ENCODE data around the gene HOXC12.

DNA sequence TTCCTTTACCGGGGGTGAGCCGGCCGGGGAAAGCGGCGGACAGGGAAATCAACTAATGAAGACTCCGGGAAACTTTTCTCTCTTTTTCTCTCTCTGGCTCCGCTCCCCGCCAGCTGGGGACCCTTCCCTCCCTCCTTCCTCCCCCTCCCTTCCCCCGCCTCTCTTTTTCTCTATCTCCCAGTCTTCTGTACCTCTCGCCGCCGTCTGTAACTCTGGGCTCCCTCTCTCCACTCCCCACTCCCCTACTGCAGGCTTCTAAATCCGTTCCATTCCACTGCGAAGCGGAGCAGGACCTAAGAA, 11.3 kb downstream of the HOXC12 start:
- no peak for TF ChIP-seq POLR2A (IDR thresholded peaks at IDR 0.05)
- TF ChIP-seq, protein P1, sequence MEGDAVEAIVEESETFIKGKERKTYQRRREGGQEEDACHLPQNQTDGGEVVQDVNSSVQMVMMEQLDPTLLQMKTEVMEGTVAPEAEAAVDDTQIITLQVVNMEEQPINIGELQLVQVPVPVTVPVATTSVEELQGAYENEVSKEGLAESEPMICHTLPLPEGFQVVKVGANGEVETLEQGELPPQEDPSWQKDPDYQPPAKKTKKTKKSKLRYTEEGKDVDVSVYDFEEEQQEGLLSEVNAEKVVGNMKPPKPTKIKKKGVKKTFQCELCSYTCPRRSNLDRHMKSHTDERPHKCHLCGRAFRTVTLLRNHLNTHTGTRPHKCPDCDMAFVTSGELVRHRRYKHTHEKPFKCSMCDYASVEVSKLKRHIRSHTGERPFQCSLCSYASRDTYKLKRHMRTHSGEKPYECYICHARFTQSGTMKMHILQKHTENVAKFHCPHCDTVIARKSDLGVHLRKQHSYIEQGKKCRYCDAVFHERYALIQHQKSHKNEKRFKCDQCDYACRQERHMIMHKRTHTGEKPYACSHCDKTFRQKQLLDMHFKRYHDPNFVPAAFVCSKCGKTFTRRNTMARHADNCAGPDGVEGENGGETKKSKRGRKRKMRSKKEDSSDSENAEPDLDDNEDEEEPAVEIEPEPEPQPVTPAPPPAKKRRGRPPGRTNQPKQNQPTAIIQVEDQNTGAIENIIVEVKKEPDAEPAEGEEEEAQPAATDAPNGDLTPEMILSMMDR (IDR thresholded peaks at IDR 0.05): no peak

All from right lobe of liver (tissue), 4 donors.